OCI-LY1 (cell line): ENCODE results near the gene MTERF1.

ENCODE experiments used
- H2AFZ ChIP-seq: fragments of 200-600 bp; sonication (generic), shearing (Covaris generic); 2 replicates; pipeline ENCODE4 v1.6.0; 2014; ENCODE audit warnings: antibody characterized with exemption, mild to moderate bottlenecking, low read length
- H3F3A ChIP-seq: fragments of 200-600 bp; sonication (generic), shearing (Covaris generic); 2 replicates; pipeline ENCODE4 v1.6.0; 2014; ENCODE audit warnings: mild to moderate bottlenecking, antibody characterized with exemption, low read length, moderate library complexity; ENCODE audit not compliant: insufficient read depth
- H3K27ac ChIP-seq: fragments of 200-600 bp; sonication (generic); 2 replicates; pipeline ENCODE4 v1.5.1; 2014; ENCODE audit warnings: low read length, mixed run types, mild to moderate bottlenecking, low read depth; ENCODE audit not compliant: poor library complexity, severe bottlenecking
- H3K27me3 ChIP-seq: fragments of 200-600 bp; sonication (generic); 2 replicates; pipeline ENCODE4 v1.6.0; 2014; ENCODE audit warnings: antibody characterized with exemption, mild to moderate bottlenecking, low read length, moderate library complexity; ENCODE audit not compliant: insufficient read depth
- H3K36me3 ChIP-seq: fragments of 200-600 bp; sonication (generic); 2 replicates; pipeline ENCODE4 v1.6.1; 2014; ENCODE audit warnings: mild to moderate bottlenecking, antibody characterized with exemption, low read length, moderate library complexity, mixed read lengths; ENCODE audit not compliant: insufficient read depth
- H3K4me1 ChIP-seq: fragments of 200-600 bp; sonication (generic); 2 replicates; pipeline ENCODE4 v1.5.1; 2014; ENCODE audit warnings: mild to moderate bottlenecking, low read length, moderate library complexity; ENCODE audit not compliant: insufficient read depth, severe bottlenecking
- H3K4me2 ChIP-seq: fragments of 200-600 bp; sonication (generic), shearing (Covaris generic); 2 replicates; pipeline ENCODE4 v1.6.1; 2014; ENCODE audit warnings: low read length
- H3K4me3 ChIP-seq: fragments of 200-600 bp; sonication (generic); 2 replicates; pipeline ENCODE4 v1.5.1; 2014; ENCODE audit warnings: low read length, low read depth, mild to moderate bottlenecking, mixed read lengths; ENCODE audit not compliant: poor library complexity, severe bottlenecking
- H3K79me2 ChIP-seq: fragments of 200-600 bp; shearing (Covaris generic); 2 replicates; pipeline ENCODE4 v1.6.1; 2016; ENCODE audit warnings: mixed run types, low read length, mixed read lengths; ENCODE audit not compliant: insufficient read depth
- H3K9ac ChIP-seq: fragments of 200-600 bp; sonication (generic), shearing (Covaris generic); 2 replicates; pipeline ENCODE4 v1.6.1; 2014; ENCODE audit warnings: mild to moderate bottlenecking, low read length, mixed read lengths
- H3K9me2 ChIP-seq: fragments of 200-600 bp; sonication (generic), shearing (Covaris generic); 2 replicates; pipeline ENCODE4 v1.6.1; 2014; ENCODE audit warnings: low read depth, mild to moderate bottlenecking, low read length, mixed read lengths
- H3K9me3 ChIP-seq: fragments of 200-600 bp; shearing (Covaris generic); 2 replicates; pipeline ENCODE4 v1.6.1; 2014; ENCODE audit warnings: low read length, mixed read lengths
- H4K20me1 ChIP-seq: fragments of 200-600 bp; sonication (generic), shearing (Covaris generic); 2 replicates; pipeline ENCODE4 v1.6.0; 2016; ENCODE audit warnings: mild to moderate bottlenecking, low read length; ENCODE audit not compliant: insufficient read depth
- CTCF ChIP-seq: fragments of 200-600 bp; sonication (generic), shearing (Covaris generic); IDR thresholded peaks from 2 replicates; pipeline ENCODE4 v1.5.1; 2017; ENCODE audit warnings: mild to moderate bottlenecking, antibody characterized with exemption, low read length, moderate library complexity, mixed read lengths
- EZH2 ChIP-seq: fragments of 200-600 bp; sonication (generic), shearing (Covaris generic); IDR thresholded peaks from 2 replicates; pipeline ENCODE4 v1.8.0; 2017; ENCODE audit warnings: borderline replicate concordance, mixed run types, mild to moderate bottlenecking, antibody characterized with exemption, low read length, moderate library complexity, mixed read lengths

Gene MTERF1

GRCh38 chr7:91827169-91827568, 53.3 kb downstream of the MTERF1 start:
- H3K79me2 ChIP-seq = no peaks in the 10 kb centered on the region
- H3K4me2 ChIP-seq = no peak overlapping the region
- H3F3A ChIP-seq = no peaks in the 10 kb centered on the region
- no peak overlapping the region for H3K27ac ChIP-seq
- no peaks in the 10 kb centered on the region for H4K20me1 ChIP-seq
- H3K9ac ChIP-seq = no peak overlapping the region
- no peaks in the 10 kb centered on the region for H3K9me2 ChIP-seq
- no peaks in the 10 kb centered on the region for H3K27me3 ChIP-seq
- H3K4me3 ChIP-seq = no peak overlapping the region
- TF ChIP-seq EZH2 = no peak
- TF ChIP-seq CTCF = no peak
- H2AFZ ChIP-seq = no peak overlapping the region
- no peaks in the 10 kb centered on the region for H3K36me3 ChIP-seq
- H3K4me1 ChIP-seq = no peaks in the 10 kb centered on the region
- H3K9me3 ChIP-seq = no peaks in the 10 kb centered on the region

GRCh38 chr7:91826377-91826776, 54.1 kb downstream of the MTERF1 start:
- H3K9me2 ChIP-seq = no peaks in the 10 kb centered on the region
- H4K20me1 ChIP-seq = no peaks in the 10 kb centered on the region
- H3F3A ChIP-seq = no peaks in the 10 kb centered on the region
- H3K4me1 ChIP-seq = no peaks in the 10 kb centered on the region
- no peaks in the 10 kb centered on the region for H3K9me3 ChIP-seq
- TF ChIP-seq EZH2 (no peak), CTCF (no peak)
- H2AFZ ChIP-seq = no peak overlapping the region
- H3K36me3 ChIP-seq = no peaks in the 10 kb centered on the region
- no peaks in the 10 kb centered on the region for H3K27me3 ChIP-seq
- H3K9ac ChIP-seq = no peak overlapping the region
- H3K79me2 ChIP-seq = no peaks in the 10 kb centered on the region
- no peak overlapping the region for H3K4me2 ChIP-seq
- H3K4me3 ChIP-seq = no peak overlapping the region
- H3K27ac ChIP-seq = no peak overlapping the region

- no peaks in the 10 kb centered on the region for H3K9me3 ChIP-seq
- H4K20me1 ChIP-seq = no peaks in the 10 kb centered on the region
- no peak overlapping the region for H2AFZ ChIP-seq
- H3K9me2 ChIP-seq = no peaks in the 10 kb centered on the region
- no peak overlapping the region for H3K9ac ChIP-seq
- no peaks in the 10 kb centered on the region for H3K4me1 ChIP-seq
- no peaks in the 10 kb centered on the region for H3K27me3 ChIP-seq
- no peak overlapping the region for H3K4me2 ChIP-seq
- no peaks in the 10 kb centered on the region for H3F3A ChIP-seq
- no peak for TF ChIP-seq CTCF
- H3K36me3 ChIP-seq = no peaks in the 10 kb centered on the region
- no peaks in the 10 kb centered on the region for H3K79me2 ChIP-seq
- H3K27ac ChIP-seq = no peak overlapping the region
- no peak overlapping the region for H3K4me3 ChIP-seq
Observed at GRCh38 chr7:91824201-91824600, 56.3 kb downstream of the MTERF1 start.
